GM21423 (cell line): ENCODE results near the gene ADAMTS17.

Source experiments
- ATAC-seq: cut with Tn5 transposase; IDR thresholded peaks from one replicate; pipeline ENCODE4 v1.9.1; 2021; ENCODE audit warnings: mild to moderate bottlenecking, moderate library complexity; ENCODE audit not compliant: unreplicated experiment

Gene ADAMTS17

GRCh38 chr15:100252779-100253417 lies 88.9 kb downstream of the ADAMTS17 start:
- ATAC-seq, result no peak

GRCh38 chr15:100252359-100252758 lies 89.4 kb downstream of the ADAMTS17 start:
- no peak for ATAC-seq

GRCh38 chr15:100250176-100250800 lies 91.5 kb downstream of the ADAMTS17 start:
- ATAC-seq, result no peak

GRCh38 chr15:100249096-100249815 lies 92.5 kb downstream of the ADAMTS17 start:
- no peak for ATAC-seq

DNA sequence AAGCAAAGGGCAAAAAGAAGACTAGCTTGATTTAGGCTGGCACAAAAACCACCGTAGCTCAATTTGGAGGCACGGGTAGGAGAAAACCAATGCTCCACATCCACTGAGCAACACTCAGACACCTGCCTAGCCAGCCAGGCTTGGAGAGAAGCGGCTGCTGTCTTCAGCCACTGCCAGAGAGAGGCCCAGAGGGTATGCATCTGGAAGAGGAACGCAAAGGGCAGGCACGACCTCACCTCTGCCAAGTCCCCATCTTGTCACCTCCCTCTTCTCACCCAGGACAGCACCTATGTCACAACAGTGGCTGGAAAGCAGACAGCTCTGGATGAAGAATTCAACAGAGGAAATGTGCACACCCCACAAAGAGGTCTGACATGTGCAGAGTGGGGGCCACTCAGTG lies 93.5 kb downstream of the ADAMTS17 start:
- no peak for ATAC-seq

DNA sequence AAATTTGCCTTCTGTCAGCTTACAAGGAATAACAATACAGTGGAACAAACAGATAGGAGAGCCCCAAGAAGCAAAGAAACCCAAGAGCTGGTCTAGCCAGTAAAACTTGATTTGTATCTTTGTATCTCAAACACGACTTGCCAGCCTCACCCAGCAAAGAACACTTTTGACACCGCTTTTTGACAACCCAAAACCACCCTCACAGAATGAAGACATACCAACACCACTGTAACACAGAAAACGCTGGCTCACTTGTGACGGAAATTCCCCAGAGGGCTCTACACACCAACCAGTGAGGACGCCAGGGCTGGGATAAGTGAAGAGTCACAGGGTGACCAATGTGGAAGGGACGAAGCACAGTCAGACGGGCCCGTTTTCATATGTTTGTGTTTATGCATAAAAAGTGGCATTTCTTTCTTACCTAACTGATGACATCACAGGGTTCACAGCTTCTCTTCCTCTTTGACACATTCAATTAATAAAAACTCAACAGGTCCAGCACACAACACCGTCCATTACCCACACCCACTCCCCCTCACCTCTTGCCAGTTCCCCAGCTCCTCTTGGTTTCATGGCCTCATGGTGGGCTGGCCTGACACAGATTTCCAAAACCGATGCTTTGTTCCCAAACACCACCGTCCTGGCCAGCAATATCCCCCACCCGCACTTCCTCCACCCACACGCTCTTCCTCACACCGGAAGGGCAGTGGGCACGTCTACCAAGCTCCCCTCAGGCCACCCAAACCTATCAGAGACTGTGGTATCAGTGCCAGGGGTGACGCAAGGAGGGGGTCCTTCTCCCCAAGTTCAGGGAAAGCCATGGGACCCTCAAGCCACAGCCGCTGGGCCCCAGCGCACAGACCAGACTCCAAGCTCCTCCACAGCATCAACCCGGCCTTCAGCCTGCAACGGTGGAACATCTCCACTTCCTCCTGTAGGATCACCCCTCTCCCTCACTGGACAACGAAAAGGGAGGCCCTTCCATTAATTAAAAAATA lies 94.2 kb downstream of the ADAMTS17 start:
- ATAC-seq, result no peak

DNA sequence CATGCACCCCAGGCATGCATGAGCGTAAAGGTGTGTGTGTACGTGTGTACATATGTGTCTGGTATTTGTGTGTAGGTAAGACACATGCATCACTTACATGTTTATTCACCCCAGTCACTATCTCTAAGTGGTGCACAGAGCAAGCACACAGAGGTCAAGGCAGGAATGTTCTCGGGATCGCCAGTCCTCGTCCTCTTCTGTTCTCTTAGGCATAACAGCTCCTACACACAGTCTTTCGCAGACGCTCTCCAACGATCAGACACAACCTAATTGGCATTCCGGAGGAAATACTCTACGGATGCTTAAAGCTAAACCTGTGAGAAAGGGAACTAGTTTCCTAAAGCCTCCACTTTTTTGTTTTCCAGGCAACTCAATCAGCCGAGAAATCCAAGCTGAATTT lies 95.9 kb downstream of the ADAMTS17 start:
- ATAC-seq, result no peak

- ATAC-seq, result no peak
These were observed 96.3 kb downstream of the ADAMTS17 start for GRCh38 chr15:100245487-100245820.

- no peak for ATAC-seq
These were observed 96.8 kb downstream of the ADAMTS17 start for GRCh38 chr15:100244796-100245486.

GRCh38 chr15:100242989-100243388 lies 98.8 kb downstream of the ADAMTS17 start:
- ATAC-seq, result no peak

- ATAC-seq, result no peak
These were observed 99.9 kb downstream of the ADAMTS17 start for GRCh38 chr15:100241572-100242482.

DNA sequence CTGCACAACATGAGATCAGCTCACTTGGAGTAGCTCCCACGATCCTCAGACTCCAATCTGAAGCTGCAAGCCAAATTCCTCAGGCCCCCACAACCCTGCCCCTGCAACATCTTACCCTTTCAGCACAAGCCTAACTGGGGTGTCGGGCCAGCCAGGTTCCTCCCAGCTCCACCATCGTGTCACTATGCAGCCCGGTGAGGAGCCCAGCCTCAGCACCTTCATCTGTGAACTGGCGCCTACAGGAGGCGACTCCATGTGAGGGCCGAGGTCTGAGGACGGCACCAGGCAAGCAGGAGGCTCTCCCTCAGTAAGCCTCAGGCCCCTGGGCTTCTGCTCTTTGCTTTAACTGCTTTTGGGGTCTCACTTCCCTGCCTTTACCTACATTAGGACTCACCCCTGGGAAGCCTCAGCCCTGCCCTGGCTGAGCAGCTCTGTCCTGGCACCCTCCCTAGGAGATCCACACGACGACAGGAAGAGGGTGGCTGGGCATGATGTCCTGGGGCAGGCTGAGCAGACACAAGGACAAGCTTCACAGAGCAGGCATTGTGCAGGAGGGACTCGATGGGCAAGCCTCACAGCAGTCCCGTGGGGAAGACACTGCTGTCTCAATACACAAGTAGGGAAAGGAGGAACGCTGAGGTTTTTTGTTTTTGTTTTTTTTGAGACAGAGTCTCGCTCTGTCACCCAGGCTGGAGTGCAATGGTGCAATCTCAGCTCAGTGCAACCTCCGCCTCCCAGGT lies 104.6 kb downstream of the ADAMTS17 start:
- no peak for ATAC-seq

- no peak for ATAC-seq
These were observed 106.7 kb downstream of the ADAMTS17 start for GRCh38 chr15:100235030-100235617.

GRCh38 chr15:100234158-100235029 lies 107.4 kb downstream of the ADAMTS17 start:
- no peak for ATAC-seq

DNA sequence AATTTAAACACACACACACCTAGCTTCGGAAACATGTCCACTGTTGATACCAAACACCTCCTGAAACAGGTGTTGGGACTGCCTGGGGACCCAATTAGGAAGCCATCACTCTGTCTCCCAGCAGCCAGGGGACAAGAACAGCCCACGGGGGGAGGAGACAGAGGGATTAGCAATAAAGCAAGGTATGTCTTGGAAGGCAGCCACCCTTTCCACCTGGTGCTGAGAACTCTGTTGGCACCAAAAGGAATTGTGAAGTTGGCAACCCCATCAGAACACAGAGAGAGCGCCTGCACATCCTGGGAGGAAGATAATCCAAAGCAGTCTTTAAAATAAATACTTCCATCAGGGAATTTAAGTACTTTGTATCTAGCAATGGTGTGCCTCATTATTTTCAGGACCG lies 111.0 kb downstream of the ADAMTS17 start:
- ATAC-seq, result no peak

DNA sequence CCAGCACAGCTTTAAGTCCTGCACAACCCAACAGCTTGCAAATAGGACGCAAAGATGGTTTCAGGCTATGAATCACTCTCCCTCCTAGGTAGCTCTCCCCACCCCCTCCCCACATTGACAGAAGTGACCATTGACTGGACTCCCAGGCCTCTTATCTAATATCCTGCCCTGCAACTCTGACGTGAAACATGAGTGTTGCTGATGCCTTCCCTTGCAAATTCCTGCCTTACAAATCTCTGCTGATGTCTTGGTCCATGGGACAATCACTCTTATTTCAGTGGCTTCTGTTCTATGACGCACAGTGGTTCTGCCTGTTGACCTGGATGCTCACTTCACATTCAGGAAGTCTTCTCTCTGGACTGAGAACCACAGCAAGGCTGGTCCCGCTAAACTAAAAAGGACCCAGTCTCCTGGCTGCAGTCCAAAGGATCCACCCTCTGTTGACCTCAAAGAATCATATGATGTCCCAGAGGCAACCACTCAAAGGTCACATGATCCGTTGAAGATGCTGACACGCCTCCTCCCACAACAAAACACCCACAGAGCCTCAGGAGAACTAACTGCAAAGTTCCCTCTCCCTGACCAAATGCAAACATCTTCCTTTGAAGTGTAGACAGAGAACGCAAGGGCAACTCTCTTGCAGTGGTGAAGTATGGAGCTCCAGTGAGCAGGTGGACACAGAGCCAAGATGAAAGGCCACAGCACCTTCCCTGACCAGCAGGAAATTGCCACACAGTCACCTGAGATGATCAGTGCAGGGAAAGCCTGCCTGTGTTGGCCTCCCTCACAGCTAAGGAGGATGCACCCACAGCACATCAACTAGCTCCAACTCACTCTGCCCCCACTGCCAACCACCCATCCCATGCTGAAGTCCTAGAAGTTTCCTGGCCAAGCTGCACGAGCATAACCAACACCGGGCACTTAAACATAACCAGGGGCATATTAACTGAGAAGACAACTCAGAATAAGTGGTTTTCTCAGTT lies 112.3 kb downstream of the ADAMTS17 start:
- no peak for ATAC-seq
